GM19467 (cell line): ENCODE results near the gene BMP7.

Experiments used
- ATAC-seq: cut with Tn5 transposase; IDR thresholded peaks from one replicate; pipeline ENCODE4 v1.9.1; 2021; ENCODE audit warnings: mild to moderate bottlenecking, moderate library complexity; ENCODE audit not compliant: unreplicated experiment

BMP7 gene

DNA sequence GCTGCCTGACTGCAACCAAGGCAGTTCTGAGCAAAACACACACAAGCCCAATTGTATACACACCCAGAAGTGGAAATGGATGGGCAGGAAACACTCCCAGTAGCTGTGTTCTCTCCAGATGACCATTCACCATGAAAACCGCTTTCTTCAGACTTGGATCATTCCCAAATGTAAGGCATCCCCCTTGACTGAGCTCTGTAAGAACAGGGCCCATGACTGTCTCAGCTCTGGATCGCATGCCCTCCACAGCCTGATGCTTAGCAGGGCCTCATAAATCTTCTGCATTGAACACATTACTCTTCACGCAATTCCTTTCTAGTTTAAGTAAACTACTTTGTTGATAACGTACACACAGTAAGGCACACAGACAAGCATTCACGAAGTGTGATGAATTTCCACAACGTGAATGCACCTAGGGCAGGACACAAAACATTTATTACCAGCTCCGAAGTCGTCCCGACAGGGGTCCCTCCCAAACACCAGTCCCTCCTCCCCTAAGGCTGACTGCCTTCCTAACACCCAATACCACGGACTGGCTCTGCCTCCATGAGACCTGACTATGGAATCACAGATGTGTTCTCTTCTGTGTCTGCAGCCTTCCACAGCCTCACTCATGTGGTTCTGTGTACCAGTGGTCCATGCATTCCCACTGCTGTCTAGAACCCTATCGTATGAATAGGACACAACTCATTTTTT lies 31.7 kb downstream of the BMP7 start:
- ATAC-seq = no peak

DNA sequence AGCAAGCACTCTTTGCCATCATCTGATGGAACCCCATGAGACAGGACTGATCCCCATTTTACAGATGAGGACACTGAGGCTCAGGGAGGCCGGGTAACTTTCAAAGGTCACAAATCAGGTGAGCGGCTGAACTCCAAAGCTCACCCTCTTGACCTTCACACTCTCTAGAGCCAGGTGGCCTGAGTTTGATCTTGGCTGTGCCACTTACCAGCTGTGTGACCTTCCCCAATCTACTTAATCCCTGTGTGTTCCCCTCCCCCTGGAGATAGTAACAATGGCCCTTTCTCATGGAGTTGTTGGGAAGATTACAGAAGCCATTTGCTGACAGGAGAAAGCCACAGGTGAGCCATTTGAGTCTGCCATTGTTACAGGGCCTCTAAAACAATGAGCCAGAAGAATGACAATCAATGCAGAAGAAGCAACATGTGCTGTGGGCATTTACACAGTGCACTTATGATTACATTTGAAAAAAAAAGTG lies 34.5 kb downstream of the BMP7 start:
- no peak for ATAC-seq

DNA sequence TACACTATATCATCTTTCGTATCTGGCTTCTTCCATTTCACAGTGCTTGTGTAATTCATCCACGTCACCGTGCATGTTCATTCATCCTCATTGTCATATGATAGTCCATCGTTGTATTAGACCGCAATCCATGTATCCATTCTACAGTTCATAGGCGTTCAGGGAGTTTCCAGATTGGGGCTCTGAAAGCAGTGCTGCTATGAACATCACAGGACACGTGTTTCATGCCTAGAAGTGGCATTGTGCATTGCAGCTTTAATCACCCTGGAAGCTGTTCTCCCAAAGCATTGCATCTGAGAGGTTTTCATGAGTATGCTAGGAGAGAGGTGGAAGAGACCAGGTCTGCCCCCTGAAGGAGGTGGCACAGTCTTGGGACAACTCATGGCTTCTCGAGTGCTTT lies 35.3 kb downstream of the BMP7 start:
- ATAC-seq = no peak

DNA sequence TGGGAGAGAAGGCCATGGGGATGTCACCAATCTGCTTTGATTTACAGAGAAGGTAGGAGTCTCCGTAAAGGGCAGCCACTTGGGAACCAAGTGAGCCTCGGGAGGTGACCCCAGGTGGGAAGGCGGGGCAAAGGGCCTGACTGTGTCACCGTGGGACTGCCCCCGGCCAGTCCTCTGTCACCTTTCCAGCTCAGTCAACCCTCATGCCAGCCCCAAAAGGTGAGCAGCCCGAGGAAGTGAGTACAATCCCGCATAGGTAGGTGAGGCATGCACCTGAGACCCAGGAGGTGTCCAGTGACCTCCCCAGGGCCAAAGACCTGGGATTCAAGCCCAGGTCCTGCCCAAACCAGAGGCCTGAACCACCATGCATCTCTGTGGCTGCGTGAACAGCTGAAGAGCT lies 36.2 kb downstream of the BMP7 start:
- no peak for ATAC-seq

DNA sequence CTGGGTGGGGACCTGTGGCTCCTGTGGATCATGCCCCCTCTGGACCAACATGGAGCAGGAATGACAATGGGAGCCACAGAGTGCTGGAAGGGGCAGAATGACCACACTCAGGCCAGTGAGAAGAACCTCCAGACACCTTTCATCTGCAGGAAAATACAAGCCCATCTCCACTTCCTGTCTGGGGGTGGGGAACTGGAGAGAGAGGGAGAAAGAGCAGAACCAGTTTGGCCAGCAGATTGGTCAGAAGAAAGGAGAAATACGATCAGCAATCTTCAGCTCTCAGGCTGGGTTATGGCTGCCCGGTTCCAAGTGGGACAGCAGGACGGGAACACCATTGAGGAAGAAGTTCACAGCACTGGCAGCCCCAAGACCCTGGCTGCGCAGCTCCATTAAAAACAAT lies 37.0 kb downstream of the BMP7 start:
- ATAC-seq = no peak

DNA sequence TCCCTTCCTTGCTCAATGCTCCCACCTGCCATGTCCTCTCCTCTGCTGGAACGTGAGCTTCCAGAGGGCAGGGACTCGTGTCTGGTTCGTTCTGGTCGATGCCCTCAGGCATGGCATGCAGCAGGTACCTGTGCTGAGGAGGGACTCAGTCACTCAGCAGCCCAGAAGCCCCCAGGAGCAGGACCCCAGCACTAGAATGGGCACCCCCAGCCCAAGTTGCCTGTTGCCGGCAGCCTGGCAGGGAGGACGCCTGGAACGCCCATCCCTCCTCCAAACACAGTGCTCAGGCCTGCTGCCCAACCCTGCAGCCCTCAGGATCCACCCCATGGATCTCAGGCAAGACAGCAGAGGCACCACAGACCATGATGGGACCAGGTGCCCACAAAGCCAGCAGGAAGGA lies 40.6 kb downstream of the BMP7 start:
- ATAC-seq = no peak

DNA sequence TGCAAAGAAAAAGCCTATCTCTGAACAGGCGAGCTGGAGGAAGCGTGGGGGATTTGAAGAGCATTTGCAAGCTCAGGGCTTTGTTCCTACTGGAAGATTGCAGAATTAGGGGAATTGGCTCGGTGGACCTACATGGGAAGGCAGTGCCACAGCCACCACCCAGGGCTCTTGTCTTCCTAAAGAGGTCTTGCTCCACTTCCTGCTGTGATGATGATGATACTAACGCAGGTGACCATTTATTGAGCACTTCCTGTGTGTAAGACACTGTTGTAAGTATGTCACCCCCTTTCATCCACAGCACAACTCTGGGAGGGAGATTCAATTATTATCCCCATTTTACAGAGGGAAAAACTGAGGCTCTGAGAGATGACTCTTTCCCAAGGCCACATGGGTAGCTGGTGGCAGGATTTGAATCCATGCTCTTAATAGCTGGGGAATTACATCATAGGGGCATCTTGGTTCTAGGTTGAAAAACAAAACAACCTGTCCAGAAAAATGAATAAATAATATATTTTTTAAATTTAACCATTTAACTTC lies 41.2 kb downstream of the BMP7 start:
- no peak for ATAC-seq

DNA sequence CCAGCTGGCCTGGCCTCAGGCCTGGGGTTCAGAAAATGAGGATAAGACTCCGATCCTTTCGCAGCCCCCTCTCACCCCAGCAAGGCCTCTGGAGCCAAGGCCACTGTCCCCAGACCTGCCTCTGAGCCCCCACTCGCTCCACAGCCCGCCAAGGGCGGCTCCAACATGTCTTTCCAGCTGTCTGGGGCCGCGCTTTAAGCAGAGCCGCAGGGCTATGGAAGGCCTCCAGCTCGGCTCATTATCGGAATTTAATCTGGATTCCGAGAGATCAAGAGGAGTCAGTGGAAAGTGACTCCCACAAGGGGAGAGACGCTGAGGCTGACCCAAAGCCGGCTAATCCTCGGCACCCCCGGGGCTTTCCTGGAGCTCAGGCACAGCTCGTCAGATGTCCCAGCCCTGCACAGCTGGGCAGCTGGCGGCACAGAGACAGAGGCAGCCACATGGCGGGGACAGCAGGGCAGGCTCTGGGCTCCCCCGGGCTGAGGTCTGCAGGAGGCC lies 41.8 kb downstream of the BMP7 start:
- no peak for ATAC-seq

DNA sequence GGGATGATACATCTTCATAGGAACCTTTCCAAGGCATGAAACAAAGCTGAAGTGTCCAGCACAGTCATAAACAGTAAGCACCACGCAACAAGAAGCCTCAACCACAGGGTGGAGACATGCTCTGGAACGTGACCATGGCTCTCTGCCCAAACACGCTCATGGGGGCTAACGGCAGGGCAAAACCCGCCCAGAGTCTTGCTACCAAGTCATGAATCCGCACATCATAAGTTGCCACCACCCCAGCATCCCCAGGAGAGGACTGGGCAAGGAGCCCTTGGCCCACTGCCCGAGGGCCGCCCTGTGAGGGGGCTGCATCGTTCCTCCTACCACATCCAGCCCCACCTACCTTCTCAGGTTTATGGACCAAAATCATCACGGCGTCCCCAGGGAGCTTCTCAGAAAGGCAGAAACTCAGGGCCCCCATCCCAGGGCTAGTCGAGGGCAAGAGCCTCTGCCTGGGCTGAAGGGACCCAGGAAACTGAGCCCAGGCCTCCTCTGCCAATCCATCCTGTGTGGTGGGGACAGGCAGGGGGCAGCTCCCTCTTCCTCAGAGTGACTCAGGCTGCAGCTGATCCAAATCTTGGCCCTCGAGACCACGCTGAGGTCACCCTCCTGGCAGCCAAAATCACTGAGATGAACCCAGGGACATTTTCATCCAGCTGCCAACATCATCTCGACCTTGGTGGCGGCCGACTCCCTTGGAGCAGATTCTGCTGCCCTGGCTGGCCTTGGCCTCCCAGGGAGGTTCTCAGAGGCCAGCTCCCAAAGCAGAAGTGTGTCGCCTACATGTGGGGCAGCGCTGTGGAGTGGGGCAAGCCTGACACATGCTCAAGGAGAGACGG lies 42.6 kb downstream of the BMP7 start:
- no peak for ATAC-seq

DNA sequence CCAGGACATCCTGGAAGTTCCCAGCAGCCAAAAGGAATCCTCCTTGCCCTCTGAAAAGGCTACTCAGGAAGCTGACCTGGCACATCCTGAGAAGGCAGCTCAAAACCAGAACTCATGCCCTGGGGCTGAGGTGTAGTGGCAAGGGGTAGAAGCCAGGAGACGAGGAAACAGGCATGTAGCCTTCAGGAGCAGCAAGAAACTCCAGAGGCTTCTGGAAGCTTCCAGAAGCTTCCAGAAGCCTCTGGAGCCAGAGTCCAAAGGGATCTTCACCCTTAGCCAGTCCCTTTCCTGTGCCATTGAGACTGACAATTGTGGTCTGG lies 43.9 kb downstream of the BMP7 start:
- ATAC-seq = no peak

DNA sequence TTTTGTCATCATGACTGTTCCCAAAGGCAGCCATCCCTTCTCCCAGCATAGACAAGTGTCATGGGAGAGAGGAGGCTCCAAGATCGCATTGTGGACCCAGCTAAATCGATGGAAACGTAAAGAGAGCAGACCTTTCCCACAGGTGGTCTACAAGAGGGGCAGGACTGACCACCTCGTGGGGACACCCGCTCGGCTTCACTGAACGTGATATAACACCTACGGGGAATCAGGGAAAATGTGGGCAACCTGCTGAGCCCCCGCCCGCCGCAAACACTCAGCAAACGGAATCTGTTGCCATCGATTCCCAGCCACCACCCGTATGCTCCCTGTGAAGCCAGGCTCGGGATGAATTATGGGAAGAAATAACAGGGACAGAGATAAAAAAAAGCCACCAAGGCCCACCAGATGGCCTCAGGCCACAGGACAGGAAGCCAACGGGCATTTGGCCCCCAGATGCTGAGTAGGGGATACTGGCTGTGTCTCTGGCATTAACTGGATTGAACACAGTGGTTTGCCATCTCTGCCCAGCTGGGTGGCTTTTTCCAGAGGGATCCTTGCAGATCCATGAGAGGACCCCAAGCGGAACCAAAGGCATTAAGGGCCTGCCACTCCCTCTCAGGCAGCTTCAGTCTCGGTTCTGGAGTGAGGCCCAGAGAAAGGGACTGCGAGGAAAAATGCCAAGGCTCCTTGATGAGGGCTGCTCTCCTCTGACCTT lies 44.4 kb downstream of the BMP7 start:
- no peak for ATAC-seq

DNA sequence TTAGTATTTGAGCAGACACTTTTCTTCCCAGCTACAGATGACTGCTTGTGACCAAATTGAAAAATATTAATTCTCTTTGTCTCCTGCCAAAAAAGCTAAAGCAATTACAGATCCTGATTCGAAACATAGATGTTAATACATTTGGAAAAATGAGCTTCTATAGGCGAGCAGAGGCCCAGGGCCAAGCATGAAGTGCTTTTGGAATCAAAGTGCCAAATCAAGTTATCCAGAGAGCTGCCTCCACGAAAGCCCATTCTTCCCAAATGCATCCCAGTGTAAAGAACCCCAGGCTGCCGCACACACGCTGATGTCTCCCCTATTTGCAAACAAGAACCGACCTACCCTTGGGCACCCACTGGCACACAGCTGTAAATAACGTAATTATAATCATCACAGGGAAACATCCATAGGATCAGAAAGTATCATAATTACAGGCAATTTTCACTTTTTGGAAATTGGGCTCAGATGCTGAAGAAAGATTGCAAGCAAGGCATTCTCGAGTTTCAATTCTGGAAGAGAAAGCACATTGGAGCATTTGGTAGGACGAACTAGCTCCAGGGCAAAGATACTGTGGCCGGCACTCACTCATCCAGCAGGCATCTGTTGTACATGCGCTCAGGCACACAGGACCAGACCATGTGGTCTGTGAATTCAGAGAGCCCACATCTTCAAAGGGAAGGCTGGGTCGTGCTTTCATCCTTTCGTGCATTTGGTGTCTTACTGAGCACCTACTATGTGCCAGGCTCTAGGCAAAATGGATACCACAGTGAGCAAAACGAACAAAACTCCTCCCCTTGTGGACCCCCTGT lies 45.9 kb downstream of the BMP7 start:
- no peak for ATAC-seq

DNA sequence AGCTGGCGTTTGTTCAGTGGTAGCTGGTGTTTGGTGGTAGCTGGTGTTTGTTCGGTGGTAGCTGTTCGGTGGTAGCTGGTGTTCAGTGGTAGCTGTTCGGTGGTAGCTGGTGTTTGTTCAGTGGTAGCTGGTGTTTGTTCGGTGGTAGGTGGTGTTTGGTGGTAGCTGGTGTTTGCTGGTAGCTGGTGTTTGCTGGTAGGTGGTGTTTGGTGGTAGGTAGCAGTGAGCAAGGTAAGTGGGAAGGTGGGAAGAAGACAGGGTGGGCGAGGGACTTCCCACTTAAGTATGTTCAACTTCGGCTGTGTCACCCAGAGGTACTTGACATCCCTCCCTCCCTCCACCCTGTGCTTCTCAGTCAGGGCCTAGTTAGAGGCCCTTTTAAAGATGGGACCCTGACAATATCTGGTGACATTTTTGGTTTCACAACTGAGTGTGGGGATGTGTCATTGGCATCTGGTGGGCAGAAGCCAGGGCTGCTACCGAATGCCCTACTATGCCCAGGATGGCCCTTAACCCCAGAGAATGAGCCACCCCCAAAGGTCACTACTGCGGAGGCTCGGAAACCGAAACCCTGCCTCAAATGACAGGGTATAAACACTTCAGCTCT lies 47.3 kb downstream of the BMP7 start:
- ATAC-seq = no peak

DNA sequence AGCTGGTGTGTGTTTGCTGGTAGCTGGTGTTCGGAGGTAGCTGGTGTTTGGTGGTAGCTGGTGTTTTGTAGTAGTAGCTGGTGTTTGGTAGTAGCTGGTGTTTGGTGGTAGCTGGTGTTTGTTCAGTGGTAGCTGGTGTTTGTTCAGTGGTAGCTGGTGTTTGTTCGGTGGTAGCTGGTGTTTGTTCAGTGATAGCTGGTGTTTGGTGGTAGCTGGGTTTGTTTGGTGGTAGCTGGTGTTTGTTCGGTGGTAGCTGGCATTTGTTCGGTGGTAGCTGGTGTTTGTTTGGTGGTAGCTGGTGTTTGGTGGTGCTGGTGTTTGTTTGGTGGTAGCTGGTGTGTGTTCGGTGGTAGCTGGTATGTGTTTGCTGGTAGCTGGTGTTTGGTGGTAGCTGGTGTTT lies 48.0 kb downstream of the BMP7 start:
- no peak for ATAC-seq

DNA sequence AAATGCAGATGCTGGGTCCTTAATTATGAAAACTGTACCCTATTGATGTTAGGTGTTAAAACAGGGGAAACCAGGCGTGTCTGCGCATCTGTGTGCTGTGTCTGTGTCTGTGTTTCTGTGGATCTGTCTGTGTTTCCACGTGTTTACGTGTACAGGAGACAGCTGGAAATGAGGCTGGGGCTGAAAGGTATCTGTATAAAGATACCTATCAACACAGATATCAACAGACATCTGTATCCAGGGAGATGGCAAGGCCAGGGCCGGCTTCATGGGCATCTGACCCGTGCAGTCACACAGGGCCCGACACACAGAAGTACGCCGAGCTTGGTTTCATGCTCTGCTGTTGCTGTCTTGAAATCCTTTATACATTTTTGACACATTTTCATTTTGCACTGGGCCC lies 48.6 kb downstream of the BMP7 start:
- no peak for ATAC-seq

DNA sequence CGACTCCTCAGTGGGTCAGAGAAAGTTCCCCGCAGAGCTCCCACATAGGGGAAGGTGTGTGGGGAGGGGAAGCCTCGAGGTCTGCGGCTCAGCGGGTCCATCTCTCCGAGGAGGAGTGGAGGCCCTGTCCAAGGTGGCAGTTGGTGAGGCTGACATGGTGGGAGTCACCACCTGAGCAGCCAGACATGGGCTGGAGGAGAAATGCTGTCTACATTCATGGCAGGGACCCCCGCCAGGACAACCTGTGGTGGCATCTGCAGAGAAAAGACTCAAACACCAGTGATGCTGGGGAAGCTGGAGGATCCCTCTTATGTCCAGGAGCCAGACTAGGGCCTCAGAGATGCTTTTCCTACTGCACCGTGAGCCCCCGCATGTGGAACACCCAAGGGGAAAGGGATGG lies 49.8 kb downstream of the BMP7 start:
- no peak for ATAC-seq

DNA sequence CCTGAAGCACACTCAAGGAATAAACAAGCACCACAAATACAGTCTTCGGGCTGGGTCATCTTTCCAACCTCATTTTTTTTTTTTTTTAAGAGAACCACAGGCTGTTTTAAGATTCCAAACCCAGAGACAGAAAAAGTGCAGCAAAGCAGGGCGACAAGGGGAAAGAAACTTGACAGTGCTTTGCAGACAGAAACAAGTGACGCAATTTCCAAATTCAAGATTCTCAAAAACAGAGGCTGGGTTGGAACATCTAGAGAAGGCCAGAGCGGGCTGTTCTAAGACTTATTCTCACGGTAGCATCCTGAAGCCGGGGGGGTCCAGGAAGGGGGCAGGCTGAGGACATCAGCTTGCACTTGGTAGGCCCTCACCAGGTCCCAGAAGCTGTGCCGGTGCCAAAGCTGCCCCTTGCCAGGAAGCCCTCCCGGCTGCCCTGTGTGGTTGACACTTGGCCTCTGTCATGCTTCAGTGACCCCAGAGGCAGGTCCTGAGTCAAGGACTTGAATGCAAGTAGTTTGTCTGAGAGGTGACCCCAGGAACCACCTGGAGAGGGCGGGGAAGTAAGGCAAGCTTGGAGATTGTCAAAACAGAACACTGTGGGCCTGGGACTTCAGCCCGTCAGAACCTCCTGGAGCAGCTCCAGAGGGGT lies 50.5 kb downstream of the BMP7 start:
- ATAC-seq = no peak

DNA sequence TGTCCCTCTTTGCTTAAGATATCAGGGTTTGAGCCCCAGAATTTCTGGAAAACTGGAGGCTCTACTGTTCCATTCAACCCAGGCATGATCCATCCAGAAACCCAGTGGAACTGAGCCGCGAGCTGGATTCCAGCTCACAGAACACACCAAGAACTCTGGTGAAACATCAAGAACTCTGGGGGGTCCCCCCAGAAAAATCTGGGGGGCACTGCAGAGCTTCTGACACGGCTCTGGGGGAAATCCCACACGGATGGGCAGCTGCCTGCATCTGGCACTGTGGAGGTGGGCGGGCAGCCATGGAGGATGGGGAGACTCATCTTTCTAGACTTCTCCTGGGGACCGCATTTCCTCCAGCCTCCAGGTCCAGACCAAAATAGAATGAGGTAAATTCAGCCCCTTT lies 51.0 kb downstream of the BMP7 start:
- no peak for ATAC-seq

DNA sequence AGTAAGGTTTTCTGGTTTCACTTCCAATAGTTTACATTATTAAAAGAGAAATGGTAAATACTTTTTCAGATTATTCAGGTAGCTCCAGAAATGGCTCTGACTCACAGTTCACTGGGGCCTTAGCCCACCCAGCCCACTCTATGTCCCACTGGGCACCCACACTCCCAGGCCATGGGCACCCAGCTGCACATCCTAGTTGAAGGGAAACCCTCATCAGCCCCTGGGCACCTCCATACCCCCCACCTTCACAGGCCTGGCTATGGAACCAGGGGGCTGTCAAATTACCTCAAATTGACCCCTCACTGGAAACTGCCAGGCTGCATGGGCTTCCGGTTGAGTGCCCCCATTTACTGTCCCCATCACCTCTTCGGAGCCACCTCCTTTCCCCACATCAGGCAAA lies 51.5 kb downstream of the BMP7 start:
- ATAC-seq = no peak

DNA sequence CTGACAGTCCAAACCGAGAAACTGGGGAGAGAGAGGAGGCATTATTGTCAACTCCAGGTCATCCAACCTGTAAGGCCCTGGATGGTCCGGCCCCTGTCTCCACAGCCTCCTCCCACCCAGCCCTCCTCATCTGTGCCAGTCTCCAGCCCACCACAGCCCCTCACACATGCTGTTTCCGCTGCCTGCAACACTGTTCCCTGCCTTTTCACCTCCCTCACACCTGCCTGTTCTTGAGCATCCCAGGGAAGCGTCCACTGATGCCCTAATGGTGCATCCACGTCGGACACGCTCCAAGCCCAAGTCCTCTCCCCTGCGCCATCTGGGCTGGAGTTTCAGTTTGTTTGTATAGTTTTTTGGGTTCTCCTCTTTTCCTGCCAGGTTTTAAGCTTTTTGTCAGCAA lies 52.0 kb downstream of the BMP7 start:
- ATAC-seq = no peak
